Measurements from ENCODE around the gene OLIG3. TPM values are rescaled to one million over a fixed set of nuclear protein-coding genes. Genes with fewer than 3 reads are reported as not detected.

Gene OLIG3
- polyA plus RNA-seq, 1 experiment: not detected

DNA sequence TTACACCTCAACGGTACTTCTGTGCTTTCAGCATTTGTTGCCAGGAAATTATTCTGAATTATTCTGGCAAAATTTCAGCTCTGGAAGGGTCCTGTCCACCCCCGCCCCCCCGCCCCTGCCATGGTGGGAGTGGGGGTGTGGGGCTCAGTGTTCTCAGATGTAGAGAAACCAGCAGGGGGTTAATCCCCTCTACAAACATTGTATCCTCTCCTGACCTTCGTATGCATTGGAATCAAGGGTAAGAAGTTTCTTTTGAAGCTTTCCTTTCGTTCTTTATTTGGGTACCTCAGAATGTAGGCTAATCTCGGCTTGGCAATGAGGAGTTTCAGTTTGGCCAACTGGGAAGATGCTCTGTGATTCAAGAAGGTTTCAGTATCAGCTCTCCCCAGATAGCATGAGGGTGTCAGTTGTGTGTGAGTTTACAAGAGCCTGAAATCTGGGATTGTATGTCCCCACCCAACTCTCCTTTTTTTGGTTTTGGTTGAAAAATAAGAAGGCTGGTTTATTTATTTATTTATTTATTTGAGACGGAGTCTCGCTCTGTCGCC, 25.5 kb upstream of the OLIG3 start:
- Histone ChIP-seq H3K27me3 (ENCODE audit: control insufficient read depth, insufficient read depth, low read length) (peaks cover 8% of the 10 kb centered on the region), H3K4me3 (ENCODE audit: low read depth, low read length) (no peak overlapping the region), H3K9me3 (ENCODE audit: control insufficient read depth, insufficient read depth, low read length) (no peaks in the 10 kb centered on the region), H3K27ac (ENCODE audit: low read depth, low read length) (no peak overlapping the region)
- DNase-seq (ENCODE audit: low read depth, low spot score): no peak
- TF ChIP-seq, protein P1, sequence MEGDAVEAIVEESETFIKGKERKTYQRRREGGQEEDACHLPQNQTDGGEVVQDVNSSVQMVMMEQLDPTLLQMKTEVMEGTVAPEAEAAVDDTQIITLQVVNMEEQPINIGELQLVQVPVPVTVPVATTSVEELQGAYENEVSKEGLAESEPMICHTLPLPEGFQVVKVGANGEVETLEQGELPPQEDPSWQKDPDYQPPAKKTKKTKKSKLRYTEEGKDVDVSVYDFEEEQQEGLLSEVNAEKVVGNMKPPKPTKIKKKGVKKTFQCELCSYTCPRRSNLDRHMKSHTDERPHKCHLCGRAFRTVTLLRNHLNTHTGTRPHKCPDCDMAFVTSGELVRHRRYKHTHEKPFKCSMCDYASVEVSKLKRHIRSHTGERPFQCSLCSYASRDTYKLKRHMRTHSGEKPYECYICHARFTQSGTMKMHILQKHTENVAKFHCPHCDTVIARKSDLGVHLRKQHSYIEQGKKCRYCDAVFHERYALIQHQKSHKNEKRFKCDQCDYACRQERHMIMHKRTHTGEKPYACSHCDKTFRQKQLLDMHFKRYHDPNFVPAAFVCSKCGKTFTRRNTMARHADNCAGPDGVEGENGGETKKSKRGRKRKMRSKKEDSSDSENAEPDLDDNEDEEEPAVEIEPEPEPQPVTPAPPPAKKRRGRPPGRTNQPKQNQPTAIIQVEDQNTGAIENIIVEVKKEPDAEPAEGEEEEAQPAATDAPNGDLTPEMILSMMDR (IDR thresholded peaks at IDR 0.05; ENCODE audit: low read depth, low read length): no peak
- ChIA-PET POLR2A (no interaction called here), CTCF (no interaction called here)

DNA sequence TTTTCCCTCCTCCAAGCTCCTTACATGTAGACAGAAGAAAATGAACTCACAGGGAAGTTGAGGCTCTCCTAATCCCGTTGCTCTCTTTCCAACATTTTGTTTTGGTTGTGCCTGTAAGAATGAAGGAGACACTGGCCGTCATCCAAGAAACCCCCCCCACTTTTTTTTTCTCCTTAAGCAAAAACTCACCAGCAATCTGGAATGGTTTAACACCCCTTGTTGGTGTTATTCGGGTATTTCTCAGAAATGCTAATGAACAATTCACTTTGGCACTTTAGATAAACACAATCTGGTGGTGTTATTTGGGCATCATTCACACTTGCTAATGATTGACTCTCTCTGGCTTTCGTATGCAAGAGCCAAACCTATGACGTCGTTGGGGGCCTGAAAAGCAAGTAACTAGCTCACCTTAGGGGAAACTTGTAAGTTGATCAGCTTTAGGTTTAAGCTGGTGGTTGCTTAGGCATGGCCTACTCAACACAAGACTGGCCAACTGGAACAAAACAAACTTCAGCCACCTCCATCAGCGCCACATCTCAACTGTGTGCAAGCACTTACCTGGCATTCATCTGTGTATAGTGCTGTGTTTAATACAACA, 24.3 kb upstream of the OLIG3 start:
- H3K27me3 ChIP-seq (ENCODE audit: control insufficient read depth, insufficient read depth, low read length): peaks cover 8% of the 10 kb centered on the region
- TF ChIP-seq, protein P1 (IDR thresholded peaks at IDR 0.05; ENCODE audit: low read depth, low read length): no peak
- H3K4me3 ChIP-seq (ENCODE audit: low read depth, low read length): no peak overlapping the region
- ChIA-PET POLR2A (no interaction called here), CTCF (no interaction called here)
- no peak overlapping the region for H3K27ac ChIP-seq (ENCODE audit: low read depth, low read length)
- no peak for DNase-seq (ENCODE audit: low read depth, low spot score)
- no peaks in the 10 kb centered on the region for H3K9me3 ChIP-seq (ENCODE audit: control insufficient read depth, insufficient read depth, low read length)

DNA sequence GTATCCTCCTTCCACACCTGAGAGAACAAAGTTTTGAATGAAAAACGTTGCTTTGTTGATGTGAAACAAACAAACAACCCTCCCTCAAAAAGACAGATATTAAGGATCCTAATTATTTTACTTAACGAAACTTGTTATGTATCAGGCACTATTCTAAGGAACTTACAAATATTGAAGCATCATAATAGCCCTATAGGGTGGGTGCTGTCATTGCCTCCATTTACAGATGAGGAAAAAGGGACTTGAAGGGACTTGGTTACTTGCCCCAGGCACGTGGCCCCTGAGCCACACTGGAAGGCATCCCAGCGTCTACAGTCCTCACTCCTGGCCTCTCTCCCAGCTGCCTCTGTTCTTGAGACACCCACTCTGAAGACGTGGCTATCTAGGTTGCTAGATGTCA, 20.2 kb upstream of the OLIG3 start:
- CTCF ChIA-PET: no interaction called here

DNA sequence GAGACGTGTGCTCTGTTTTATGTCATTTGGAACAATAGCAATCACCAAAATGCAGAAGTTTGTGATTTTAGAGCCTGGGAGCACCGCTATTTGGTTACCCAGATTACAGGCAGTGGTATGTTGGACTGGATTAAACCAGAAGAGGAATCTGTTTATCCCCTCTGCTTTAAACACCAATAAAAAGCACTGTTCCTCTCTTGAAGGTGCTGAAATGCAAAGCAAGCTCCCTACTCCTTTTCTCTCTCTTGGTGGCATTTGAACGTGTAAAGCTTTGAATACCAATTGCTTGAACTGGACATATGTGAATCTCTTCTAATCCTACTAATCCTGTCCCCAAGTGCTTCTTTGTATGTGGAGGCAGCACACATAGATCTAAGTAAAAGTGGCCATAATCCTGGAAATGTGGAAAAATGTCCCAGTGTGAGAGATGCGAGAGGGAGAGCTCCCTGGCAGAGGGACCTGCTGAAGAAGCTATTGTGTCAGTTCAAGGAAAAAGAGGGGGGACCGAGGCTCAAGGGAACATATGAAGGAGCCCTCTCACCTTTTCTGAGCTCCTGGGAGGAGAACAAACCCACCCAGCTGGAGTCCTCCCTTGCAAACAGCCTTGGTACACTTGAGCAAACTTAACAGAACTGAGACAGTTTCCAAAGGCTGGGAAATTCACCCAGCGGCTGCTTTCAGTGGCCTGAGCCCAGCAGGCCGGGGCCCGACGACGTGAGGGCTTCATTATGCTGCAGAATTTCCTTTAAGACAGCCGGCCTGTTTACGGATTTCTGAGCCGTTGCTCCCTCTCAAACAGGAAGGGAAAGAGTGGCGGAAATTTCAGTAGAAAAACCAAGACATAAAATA, 18.8 kb upstream of the OLIG3 start:
- peaks cover 6% of the 10 kb centered on the region for H3K27me3 ChIP-seq (ENCODE audit: control insufficient read depth, insufficient read depth, low read length)
- POLR2A ChIA-PET: no interaction called here
- no peak for DNase-seq (ENCODE audit: low read depth, low spot score)
- CTCF ChIA-PET: no interaction called here
- no peak overlapping the region for H3K4me3 ChIP-seq (ENCODE audit: low read depth, low read length)
- H3K9me3 ChIP-seq (ENCODE audit: control insufficient read depth, insufficient read depth, low read length): no peaks in the 10 kb centered on the region
- no peak overlapping the region for H3K27ac ChIP-seq (ENCODE audit: low read depth, low read length)
- TF ChIP-seq, protein P1 (IDR thresholded peaks at IDR 0.05; ENCODE audit: low read depth, low read length): no peak

More for the DNA sequence above, 20.2 kb upstream of the OLIG3 start:
- Histone ChIP-seq H3K27me3 (ENCODE audit: control insufficient read depth, insufficient read depth, low read length) (peaks cover 15% of the 10 kb centered on the region), H3K27ac (ENCODE audit: low read depth, low read length) (no peak overlapping the region), H3K4me3 (ENCODE audit: low read depth, low read length) (no peak overlapping the region), H3K9me3 (ENCODE audit: control insufficient read depth, insufficient read depth, low read length) (no peaks in the 10 kb centered on the region)
- no peak for DNase-seq (ENCODE audit: low read depth, low spot score)
- TF ChIP-seq, protein P1 (IDR thresholded peaks at IDR 0.05; ENCODE audit: low read depth, low read length): no peak
- POLR2A ChIA-PET: no interaction called here

DNA sequence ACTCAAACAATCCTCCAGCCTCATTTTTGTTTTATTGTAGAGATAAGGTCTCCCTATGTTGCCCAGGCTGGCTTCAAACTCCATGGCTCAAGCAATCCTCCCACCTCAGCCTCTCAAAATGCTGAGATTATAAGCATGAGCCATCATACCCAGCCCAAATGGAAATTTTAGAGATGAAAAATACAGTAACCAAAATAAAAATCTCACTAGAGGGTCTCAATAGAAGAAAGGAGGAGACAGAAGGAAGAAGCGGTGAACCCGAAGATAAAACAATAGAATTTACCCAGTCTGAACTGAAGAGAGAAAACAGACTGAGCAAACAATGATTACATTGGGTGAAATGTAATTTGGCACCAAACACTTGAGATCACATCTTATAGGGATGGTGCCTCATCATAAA, 16.7 kb upstream of the OLIG3 start:
- Histone ChIP-seq H3K27ac (ENCODE audit: low read depth, low read length) (no peak overlapping the region), H3K9me3 (ENCODE audit: control insufficient read depth, insufficient read depth, low read length) (no peaks in the 10 kb centered on the region), H3K27me3 (ENCODE audit: control insufficient read depth, insufficient read depth, low read length) (peaks cover 6% of the 10 kb centered on the region), H3K4me3 (ENCODE audit: low read depth, low read length) (no peak overlapping the region)
- no peak for DNase-seq (ENCODE audit: low read depth, low spot score)
- CTCF ChIA-PET: no interaction called here
- POLR2A ChIA-PET: no interaction called here
- TF ChIP-seq, protein P1 (IDR thresholded peaks at IDR 0.05; ENCODE audit: low read depth, low read length): no peak
